Mesenchymal stem cell (in vitro differentiated cells and primary cell): ENCODE results near the gene CAMK2D.

Experiments
- DNase-seq: peaks from one replicate; pipeline ENCODE4 v3.0.0-alpha.2; 2013
- H2AFZ ChIP-seq: one replicate; pipeline ENCODE4 v1.6.1; 2013; ENCODE audit warnings: low read depth, mild to moderate bottlenecking, control low read depth, inconsistent platforms, low read length, moderate library complexity
- H2AK5ac ChIP-seq: 2 replicates; pipeline ENCODE4 v1.6.1; 2013; ENCODE audit warnings: low read length, moderate library complexity, mild to moderate bottlenecking, inconsistent platforms; ENCODE audit not compliant: severe bottlenecking
- H2BK120ac ChIP-seq: one replicate; pipeline ENCODE4 v1.6.1; 2013; ENCODE audit warnings: low read depth, mild to moderate bottlenecking, inconsistent platforms, low read length, moderate library complexity
- H2BK12ac ChIP-seq, 2 experiments: one replicate each; pipeline ENCODE4 v1.6.1; 2013; ENCODE audit warnings: inconsistent platforms in 2 of 2, low read length in 2 of 2, mild to moderate bottlenecking in 2 of 2, moderate library complexity in 2 of 2, control low read depth in 1 of 2
- H2BK15ac ChIP-seq: one replicate; pipeline ENCODE4 v1.6.1; 2013; ENCODE audit warnings: mild to moderate bottlenecking, low read depth, inconsistent platforms; ENCODE audit not compliant: poor library complexity, severe bottlenecking
- H2BK5ac ChIP-seq: 2 replicates; pipeline ENCODE4 v1.6.1; 2013; ENCODE audit warnings: low read depth, mild to moderate bottlenecking, low read length, control low read depth, inconsistent platforms; ENCODE audit not compliant: poor library complexity, severe bottlenecking
- H3K14ac ChIP-seq, 2 experiments: one replicate each; pipeline ENCODE4 v1.6.1; 2013; ENCODE audit warnings: inconsistent platforms in 2 of 2, low read length in 2 of 2, control low read depth in 1 of 2, mild to moderate bottlenecking in 1 of 2, moderate library complexity in 1 of 2
- H3K18ac ChIP-seq, 2 experiments: one replicate each; pipeline ENCODE4 v1.6.1; 2013; ENCODE audit warnings: inconsistent platforms in 2 of 2, low read length in 2 of 2, control low read depth in 1 of 2, low read depth in 1 of 2, mild to moderate bottlenecking in 1 of 2
- H3K23ac ChIP-seq, 2 experiments: one replicate each; pipeline ENCODE4 v1.6.1; 2013; ENCODE audit warnings: inconsistent platforms in 2 of 2, low read length in 2 of 2, mild to moderate bottlenecking in 2 of 2, moderate library complexity in 2 of 2, control low read depth in 1 of 2
- H3K27ac ChIP-seq: 2 replicates; pipeline ENCODE4 v1.5.1; 2013; ENCODE audit warnings: mild to moderate bottlenecking, moderate library complexity, low read length, control low read depth, inconsistent platforms; ENCODE audit not compliant: poor library complexity, severe bottlenecking
- H3K27me3 ChIP-seq, 2 experiments: 2 replicates each; pipeline versions ENCODE4 v1.6.1 to v1.7.0; 2013; ENCODE audit warnings: low read length in 2 of 2, mild to moderate bottlenecking in 2 of 2, moderate library complexity in 2 of 2, control low read depth in 1 of 2, inconsistent platforms in 1 of 2; ENCODE audit not compliant: control insufficient read depth in 1 of 2, insufficient read depth in 1 of 2
- H3K36me3 ChIP-seq, 2 experiments: 2 replicates each; pipeline versions ENCODE4 v1.6.1 to v1.7.0; 2013; ENCODE audit warnings: low read length in 2 of 2, control low read depth in 1 of 2, inconsistent platforms in 1 of 2, low read depth in 1 of 2, mild to moderate bottlenecking in 1 of 2; ENCODE audit not compliant: insufficient read depth in 2 of 2, control insufficient read depth in 1 of 2
- H3K4ac ChIP-seq, 2 experiments: one replicate each; pipeline ENCODE4 v1.6.1; 2013; ENCODE audit warnings: inconsistent platforms in 2 of 2, low read length in 2 of 2, mild to moderate bottlenecking in 2 of 2, moderate library complexity in 2 of 2, control low read depth in 1 of 2, low read depth in 1 of 2
- H3K4me1 ChIP-seq: 2 replicates; pipeline ENCODE4 v1.6.1; 2013; ENCODE audit warnings: low read depth, low read length, control low read depth; ENCODE audit not compliant: control insufficient read depth, insufficient read depth
- H3K4me2 ChIP-seq: 2 replicates; pipeline ENCODE4 v1.6.1; 2013; ENCODE audit warnings: low read length, mild to moderate bottlenecking, inconsistent platforms; ENCODE audit not compliant: poor library complexity, severe bottlenecking
- H3K4me3 ChIP-seq, 2 experiments: 2 replicates each; pipeline versions ENCODE4 v1.5.1 to v1.7.0; 2013; ENCODE audit warnings: low read length in 2 of 2, mild to moderate bottlenecking in 2 of 2, control low read depth in 1 of 2, low read depth in 1 of 2; ENCODE audit not compliant: insufficient read depth in 1 of 2
- H3K79me1 ChIP-seq: replicated peaks from 2 replicates; pipeline ENCODE4 v1.6.1; 2013; ENCODE audit warnings: mild to moderate bottlenecking, control low read depth, low read length, inconsistent platforms; ENCODE audit not compliant: poor library complexity, severe bottlenecking
- H3K9ac ChIP-seq: 2 replicates; pipeline ENCODE4 v1.7.0; 2013; ENCODE audit warnings: mild to moderate bottlenecking, low read length, moderate library complexity
- H3K9me3 ChIP-seq: 2 replicates; pipeline ENCODE4 v1.7.0; 2013; ENCODE audit warnings: mild to moderate bottlenecking, low read length; ENCODE audit not compliant: control insufficient read depth
- H4K8ac ChIP-seq: one replicate; pipeline ENCODE4 v1.6.1; 2013; ENCODE audit warnings: inconsistent platforms, mild to moderate bottlenecking, low read length, moderate library complexity
- H4K91ac ChIP-seq: one replicate; pipeline ENCODE4 v1.6.1; 2013; ENCODE audit warnings: mild to moderate bottlenecking, low read length, inconsistent platforms
- WGBS: methylation state at CpG from one replicate; pipeline ENCODE4 v1.1.7; 2013; ENCODE audit warnings: mixed read lengths; 5-methylcytosine and 5-hydroxymethylcytosine counted together

Gene CAMK2D

GRCh38 chr4:113524505-113525186, 236.9 kb downstream of the CAMK2D start:
- H4K8ac ChIP-seq = no peak overlapping the region

DNA sequence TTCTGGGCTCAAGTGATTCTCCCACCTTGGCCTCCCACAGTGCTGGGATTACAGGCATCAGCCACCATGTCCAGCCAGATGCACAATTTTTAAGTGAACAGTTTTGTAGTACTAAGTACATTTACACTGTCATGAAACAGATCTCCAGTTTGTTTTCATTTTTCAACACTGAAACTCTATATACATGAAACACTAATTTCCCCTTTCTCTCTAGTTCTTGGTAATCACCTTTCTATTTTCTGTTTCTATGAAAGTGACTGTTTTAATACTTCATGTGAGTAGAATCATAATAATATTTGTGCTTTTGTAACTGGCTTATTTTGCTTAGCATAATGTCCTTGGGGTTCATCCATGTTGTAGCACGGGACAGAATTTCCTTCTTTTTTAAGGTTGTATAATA, 237.4 kb downstream of the CAMK2D start:
- Histone ChIP-seq H3K9ac (no peak overlapping the region), H3K36me3 (peaks cover 9 to 98% of the 10 kb centered on the region in 2 experiments), H3K4me1 (peaks cover 2% of the 10 kb centered on the region), H3K9me3 (no peaks in the 10 kb centered on the region), H2AFZ (no peak overlapping the region), H3K27ac (no peak overlapping the region), H3K18ac (no peak overlapping the region), H3K4me2 (no peak overlapping the region), H3K4me3 (no peak overlapping the region), H3K27me3 (no peaks in the 10 kb centered on the region), H2BK5ac (no peak overlapping the region), H2AK5ac (no peak overlapping the region), H2BK120ac (no peak overlapping the region), H2BK15ac (no peak overlapping the region), H4K91ac (no peak overlapping the region), H3K79me1 (peaks cover 15% of the 10 kb centered on the region), H3K23ac (no peak overlapping the region), H2BK12ac (no peak overlapping the region), H4K8ac (no peak overlapping the region), H3K14ac (no peak overlapping the region), H3K4ac (no peak overlapping the region)
- no peak for DNase-seq
- WGBS = no CpG with 5 or more reads among the region's 1 CpG

More at GRCh38 chr4:113524505-113525186, 236.9 kb downstream of the CAMK2D start:
- Histone ChIP-seq H3K9ac (no peak overlapping the region), H3K23ac (no peak overlapping the region), H3K79me1 (peaks cover 16% of the 10 kb centered on the region), H3K4me1 (peaks cover 2% of the 10 kb centered on the region), H2BK15ac (no peak overlapping the region), H3K4ac (no peak overlapping the region), H3K4me2 (no peak overlapping the region), H2BK12ac (no peak overlapping the region), H3K36me3 (peaks cover 9 to 98% of the 10 kb centered on the region in 2 experiments), H2BK120ac (no peak overlapping the region), H3K27ac (no peak overlapping the region), H3K4me3 (no peak overlapping the region), H4K91ac (no peak overlapping the region), H2AFZ (no peak overlapping the region), H3K9me3 (no peaks in the 10 kb centered on the region), H3K18ac (no peak overlapping the region), H3K14ac (no peak overlapping the region), H2AK5ac (no peak overlapping the region), H3K27me3 (no peaks in the 10 kb centered on the region), H2BK5ac (no peak overlapping the region)
- no peak for DNase-seq
- 100% methylated on average over 1 of the region's 2 CpGs for WGBS

DNA sequence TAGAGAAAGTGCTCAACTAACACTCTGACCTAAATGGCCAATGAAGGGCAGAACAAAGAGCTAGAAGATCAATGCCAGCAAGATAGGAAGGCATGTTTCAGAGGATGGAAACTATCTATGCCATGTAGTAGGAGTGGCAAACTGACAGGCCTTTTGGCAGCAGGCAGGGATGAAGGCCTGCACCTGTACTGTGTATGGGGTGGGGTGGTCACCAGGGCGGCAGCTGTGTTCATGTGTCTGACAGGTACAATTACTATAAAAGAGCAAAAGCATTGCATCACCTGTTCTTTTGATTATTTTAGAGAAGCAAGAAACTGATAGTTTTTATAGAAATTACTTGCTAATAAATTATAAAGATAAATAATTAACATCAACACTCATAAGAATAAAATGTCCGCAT, 239.1 kb downstream of the CAMK2D start:
- H3K79me1 ChIP-seq = peaks cover 15% of the 10 kb centered on the region
- H2BK12ac ChIP-seq = no peak overlapping the region
- peaks cover 2% of the 10 kb centered on the region for H3K4me1 ChIP-seq
- no peak overlapping the region for H2BK120ac ChIP-seq
- no peaks in the 10 kb centered on the region for H3K27me3 ChIP-seq
- no peak overlapping the region for H2AK5ac ChIP-seq
- H3K9me3 ChIP-seq = no peaks in the 10 kb centered on the region
- no peak overlapping the region for H3K18ac ChIP-seq
- H2BK5ac ChIP-seq = no peak overlapping the region
- H3K36me3 ChIP-seq = peaks cover 9 to 98% of the 10 kb centered on the region in 2 experiments
- H3K23ac ChIP-seq = no peak overlapping the region
- no peak overlapping the region for H3K4me3 ChIP-seq
- no peak for DNase-seq
- H3K9ac ChIP-seq = no peak overlapping the region
- no peak overlapping the region for H4K8ac ChIP-seq
- H4K91ac ChIP-seq = no peak overlapping the region
- no peak overlapping the region for H3K4me2 ChIP-seq
- H2BK15ac ChIP-seq = no peak overlapping the region
- H3K14ac ChIP-seq = no peak overlapping the region
- H3K4ac ChIP-seq = no peak overlapping the region
- 83% methylated on average over 1 of the region's 2 CpGs for WGBS
- no peak overlapping the region for H3K27ac ChIP-seq
- no peak overlapping the region for H2AFZ ChIP-seq

GRCh38 chr4:113513382-113513781, 248.2 kb downstream of the CAMK2D start:
- no peaks in the 10 kb centered on the region for H3K27me3 ChIP-seq
- H3K18ac ChIP-seq = no peak overlapping the region
- H3K4me2 ChIP-seq = no peak overlapping the region
- H2AFZ ChIP-seq = no peak overlapping the region
- no peak overlapping the region for H3K14ac ChIP-seq
- no peak overlapping the region for H2AK5ac ChIP-seq
- H4K91ac ChIP-seq = no peak overlapping the region
- H2BK12ac ChIP-seq = no peak overlapping the region
- no peaks in the 10 kb centered on the region for H3K4me1 ChIP-seq
- no peak overlapping the region for H3K4me3 ChIP-seq
- no peak overlapping the region for H2BK5ac ChIP-seq
- no peak overlapping the region for H2BK15ac ChIP-seq
- H3K23ac ChIP-seq = no peak overlapping the region
- H3K36me3 ChIP-seq = peaks cover 10 to 98% of the 10 kb centered on the region in 2 experiments
- no peak overlapping the region for H4K8ac ChIP-seq
- no peak for DNase-seq
- H3K9me3 ChIP-seq = no peaks in the 10 kb centered on the region
- H3K79me1 ChIP-seq = peaks cover 7% of the 10 kb centered on the region
- no peak overlapping the region for H2BK120ac ChIP-seq
- no peak overlapping the region for H3K4ac ChIP-seq
- 93% methylated on average over 2 of the region's 2 CpGs for WGBS
- H3K27ac ChIP-seq = no peak overlapping the region
- H3K9ac ChIP-seq = no peak overlapping the region
